MM.1S (cell line): ENCODE data around the gene GORASP1.

Source experiments
- DNase-seq: peaks from one replicate; pipeline ENCODE4 v3.0.0-alpha.2; 2015
- H2AFZ ChIP-seq: fragments of 300-600 bp; sonication (generic); 2 replicates; pipeline ENCODE4 v1.6.0; 2016; ENCODE audit warnings: antibody characterized with exemption, low read length
- H3F3A ChIP-seq: fragments of 300-600 bp; sonication (generic); 2 replicates; pipeline ENCODE4 v1.6.1; 2016; ENCODE audit warnings: mild to moderate bottlenecking, antibody characterized with exemption, low read length, moderate library complexity, mixed read lengths; ENCODE audit not compliant: insufficient read depth
- H3K27ac ChIP-seq: fragments of 300-600 bp; sonication (generic); 2 replicates; pipeline ENCODE4 v1.5.1; 2016; ENCODE audit warnings: mild to moderate bottlenecking, low read length
- H3K27me3 ChIP-seq: fragments of 300-600 bp; sonication (generic); replicated peaks from 2 replicates; pipeline ENCODE4 v1.6.0; 2016; ENCODE audit warnings: low read length; ENCODE audit not compliant: insufficient read depth
- H3K36me3 ChIP-seq: fragments of 300-600 bp; sonication (generic); replicated peaks from 2 replicates; pipeline ENCODE4 v1.6.1; 2016; ENCODE audit warnings: mild to moderate bottlenecking, low read length, mixed read lengths; ENCODE audit not compliant: insufficient read depth
- H3K4me1 ChIP-seq: fragments of 300-600 bp; sonication (generic); 2 replicates; pipeline ENCODE4 v1.6.1; 2016; ENCODE audit warnings: low read length, mixed read lengths
- H3K4me2 ChIP-seq: fragments of 300-600 bp; sonication (generic); 2 replicates; pipeline ENCODE4 v1.6.0; 2016; ENCODE audit warnings: low read depth, low read length
- H3K4me3 ChIP-seq: fragments of 300-600 bp; sonication (generic); 2 replicates; pipeline ENCODE4 v1.5.1; 2016; ENCODE audit warnings: low read length, mixed read lengths
- H3K79me2 ChIP-seq: fragments of 300-600 bp; sonication (generic); 2 replicates; pipeline ENCODE4 v1.6.1; 2016; ENCODE audit warnings: mixed run types, low read length, mixed read lengths
- H3K9ac ChIP-seq: fragments of 300-600 bp; sonication (generic); 2 replicates; pipeline ENCODE4 v1.6.1; 2016; ENCODE audit warnings: low read length, mixed read lengths
- H3K9me2 ChIP-seq: fragments of 300-600 bp; sonication (generic); replicated peaks from 2 replicates; pipeline ENCODE4 v1.6.1; 2016; ENCODE audit warnings: mild to moderate bottlenecking, low read length, mixed read lengths; ENCODE audit not compliant: insufficient read depth
- H3K9me3 ChIP-seq: fragments of 300-600 bp; sonication (generic); replicated peaks from 2 replicates; pipeline ENCODE4 v1.6.1; 2016; ENCODE audit warnings: mild to moderate bottlenecking, low read length, mixed read lengths; ENCODE audit not compliant: insufficient read depth
- H4K20me1 ChIP-seq: fragments of 300-600 bp; sonication (generic); 2 replicates; pipeline ENCODE4 v1.6.1; 2016; ENCODE audit warnings: mild to moderate bottlenecking, low read length, moderate library complexity, mixed read lengths; ENCODE audit not compliant: insufficient read depth
- CTCF ChIP-seq: fragments of 300-600 bp; sonication (generic); IDR thresholded peaks from 2 replicates; pipeline ENCODE4 v1.5.1; 2016; ENCODE audit warnings: antibody characterized with exemption, low read length, mixed read lengths
- EZH2 ChIP-seq: fragments of 300-600 bp; sonication (generic); optimal IDR thresholded peaks from 2 replicates; pipeline ENCODE3; 2017; ENCODE audit warnings: low read depth, mild to moderate bottlenecking, antibody characterized with exemption, low read length, mixed read lengths
- EZH2phosphoT487 ChIP-seq: fragments of 300-600 bp; sonication (generic); IDR thresholded peaks from 2 replicates; pipeline ENCODE4 v1.6.1; 2018; ENCODE audit warnings: antibody characterized with exemption, low read length

The GORASP1 gene

DNA sequence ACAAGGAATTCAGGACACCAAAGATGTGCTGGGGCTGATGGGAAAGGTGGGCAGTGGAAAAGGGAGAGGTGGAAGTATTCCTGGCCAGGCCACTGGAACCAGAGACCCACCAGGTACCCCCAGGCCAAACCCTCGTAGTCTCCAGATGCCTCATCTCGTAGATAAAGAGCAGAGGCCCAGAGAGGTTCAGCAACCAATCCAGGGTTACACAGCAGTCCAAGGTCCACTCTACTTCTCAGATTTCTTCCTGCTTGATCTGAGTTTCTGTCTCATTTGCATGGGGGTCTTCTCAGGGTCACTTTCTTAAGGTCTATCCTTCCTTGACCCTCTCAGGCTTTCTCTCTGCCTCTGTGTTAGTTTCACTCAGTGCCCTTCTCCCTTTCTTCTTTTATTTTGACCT, 5.1 kb upstream of the GORASP1 start:
- Histone ChIP-seq H3K27me3 (no peaks in the 10 kb centered on the region), H3K4me1 (peaks cover 18% of the 10 kb centered on the region), H4K20me1 (no peaks in the 10 kb centered on the region), H3K9me3 (no peaks in the 10 kb centered on the region), H3K36me3 (no peaks in the 10 kb centered on the region), H2AFZ (no peak overlapping the region), H3K79me2 (no peaks in the 10 kb centered on the region), H3K27ac (no peak overlapping the region), H3K4me2 (no peak overlapping the region), H3F3A (peaks cover 12% of the 10 kb centered on the region), H3K4me3 (no peak overlapping the region), H3K9me2 (no peaks in the 10 kb centered on the region), H3K9ac (no peak overlapping the region)
- TF ChIP-seq CTCF: no peak
- no peak for TF ChIP-seq EZH2phosphoT487
- no peak for TF ChIP-seq EZH2
- no peak for DNase-seq

DNA sequence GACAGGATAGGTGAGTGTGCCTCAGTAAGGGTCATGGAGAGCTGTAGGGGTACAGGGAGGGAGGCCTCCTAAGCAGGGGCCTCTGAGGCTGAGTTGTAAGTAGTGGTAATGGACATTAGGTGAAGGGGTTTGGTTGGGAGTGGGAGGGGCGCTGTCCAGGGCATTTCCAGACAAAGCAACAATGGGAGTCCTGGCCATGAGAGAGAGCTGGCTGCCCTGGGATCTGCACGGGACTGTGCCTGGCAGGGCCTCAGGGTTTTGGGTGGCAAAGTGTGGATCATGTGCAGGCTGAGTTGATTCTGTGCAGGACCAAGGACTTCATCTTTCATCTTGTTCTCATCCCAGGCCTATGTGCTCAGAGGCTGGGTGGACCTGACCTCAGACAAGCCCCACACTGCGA, 4.7 kb upstream of the GORASP1 start:
- Histone ChIP-seq H3F3A (peaks cover 12% of the 10 kb centered on the region), H3K4me3 (no peak overlapping the region), H3K27ac (no peak overlapping the region), H3K36me3 (no peaks in the 10 kb centered on the region), H3K9ac (no peak overlapping the region), H3K4me1 (peaks cover 16% of the 10 kb centered on the region), H4K20me1 (no peaks in the 10 kb centered on the region), H3K9me2 (no peaks in the 10 kb centered on the region), H3K79me2 (peaks cover under 1% of the 10 kb centered on the region), H2AFZ (no peak overlapping the region), H3K4me2 (no peak overlapping the region), H3K27me3 (no peaks in the 10 kb centered on the region), H3K9me3 (no peaks in the 10 kb centered on the region)
- DNase-seq: no peak
- TF ChIP-seq EZH2phosphoT487 (no peak), CTCF (no peak), EZH2 (no peak)

DNA sequence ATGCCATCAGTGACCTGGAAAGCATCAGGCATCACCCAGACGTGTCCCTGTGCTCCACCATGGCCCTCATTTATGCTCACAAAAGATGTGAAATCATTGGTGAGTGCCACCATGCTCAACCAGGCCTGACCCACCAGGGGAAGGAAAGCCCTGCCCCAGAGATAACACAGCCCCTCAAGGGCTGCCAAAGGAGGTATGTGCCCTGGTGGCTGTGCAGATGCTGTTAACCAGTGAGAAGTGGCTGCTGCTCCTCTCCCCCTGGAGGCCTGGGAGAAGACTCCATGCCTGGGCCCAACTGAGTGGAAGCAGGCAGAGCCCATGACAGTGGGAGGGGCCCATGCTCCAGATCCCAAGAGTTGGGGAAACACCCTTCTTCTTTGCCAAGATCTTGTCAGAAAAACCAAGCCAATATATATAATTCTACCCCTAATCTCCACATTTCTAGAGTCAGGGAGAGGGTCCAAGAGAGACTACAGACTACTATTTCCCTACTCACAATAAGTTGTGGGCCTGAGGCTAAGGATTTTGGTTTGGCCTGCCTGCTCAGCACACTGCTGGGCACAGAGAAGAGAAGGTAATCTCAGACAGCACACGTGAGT, 2.7 kb upstream of the GORASP1 start:
- no peak overlapping the region for H3K4me3 ChIP-seq
- TF ChIP-seq EZH2phosphoT487: no peak
- no peak for TF ChIP-seq EZH2
- no peak for TF ChIP-seq CTCF

More for the DNA sequence above, 2.7 kb upstream of the GORASP1 start:
- Histone ChIP-seq H3F3A (peaks cover 12% of the 10 kb centered on the region), H3K9ac (no peak overlapping the region), H2AFZ (no peak overlapping the region), H3K4me2 (no peak overlapping the region), H3K9me2 (no peaks in the 10 kb centered on the region), H3K27ac (no peak overlapping the region), H3K27me3 (no peaks in the 10 kb centered on the region), H3K9me3 (no peaks in the 10 kb centered on the region), H3K4me1 (peaks cover 29% of the 10 kb centered on the region), H3K36me3 (no peaks in the 10 kb centered on the region), H4K20me1 (no peaks in the 10 kb centered on the region), H3K79me2 (peaks cover 20% of the 10 kb centered on the region)
- DNase-seq: no peak
